HepG2 (cell line): ENCODE measurements around the gene WNK4. TPM values are rescaled to one million over a fixed set of nuclear protein-coding genes. Genes with fewer than 3 reads are reported as not detected.

Experiments
- ARNT ChIP-seq: fragments of 450-650 bp; IDR thresholded peaks from 2 replicates; pipeline ENCODE4 v1.6.1; 2017
- ASH2L ChIP-seq: fragments of 300-600, 200-600 bp; sonication (generic); IDR thresholded peaks from 2 replicates; pipeline ENCODE4 v1.7.0; 2017; ENCODE audit warnings: low read depth, mild to moderate bottlenecking, moderate library complexity, mixed read lengths, low read length; ENCODE audit not compliant: insufficient read length
- DMAP1 ChIP-seq: IDR thresholded peaks from 2 replicates; pipeline ENCODE4 v1.6.1; 2016
- HMG20B ChIP-seq: conservative IDR thresholded peaks from 2 replicates; pipeline ENCODE4 v1.6.1; 2016; ENCODE audit warnings: missing genetic modification reagents, missing compliant biosample characterization
- HOXD1 ChIP-seq: sonication (generic); formaldehyde crosslinking; IDR thresholded peaks from 2 replicates; pipeline ENCODE4 v1.5.0; 2020; ENCODE audit warnings: missing genetic modification reagents
- MBD4 ChIP-seq: IDR thresholded peaks from 2 replicates; pipeline ENCODE4 v1.6.1; 2012; ENCODE audit warnings: low read length, inconsistent platforms, borderline replicate concordance
- MED13 ChIP-seq: sonication (generic); formaldehyde crosslinking; IDR thresholded peaks from 2 replicates; pipeline ENCODE4 v1.5.0; 2020; ENCODE audit warnings: missing genetic modification reagents
- NFE2L1 ChIP-seq: sonication (generic); formaldehyde crosslinking; IDR thresholded peaks from 2 replicates; pipeline ENCODE4 v1.4.0; 2020; ENCODE audit warnings: missing genetic modification reagents, mild to moderate bottlenecking, borderline replicate concordance
- NFKB2 ChIP-seq: sonication (generic); formaldehyde crosslinking; IDR thresholded peaks from 2 replicates; pipeline ENCODE4 v1.4.0; 2020; ENCODE audit warnings: missing genetic modification reagents, borderline replicate concordance
- PRMT3 ChIP-seq: sonication (generic); formaldehyde crosslinking; IDR thresholded peaks from 2 replicates; pipeline ENCODE4 v1.8.1; 2022; ENCODE audit warnings: low read depth, mild to moderate bottlenecking, moderate library complexity, missing genetic modification reagents, borderline replicate concordance
- RFX3 ChIP-seq: IDR thresholded peaks from 2 replicates; pipeline ENCODE4 v1.6.1; 2016; ENCODE audit warnings: missing biosample characterization, missing genetic modification reagents
- RORA ChIP-seq: sonication (generic); formaldehyde crosslinking; IDR thresholded peaks from 2 replicates; pipeline ENCODE4 v1.5.0; 2020; ENCODE audit warnings: mild to moderate bottlenecking, missing genetic modification reagents, moderate library complexity
- SPEN ChIP-seq: sonication (generic); formaldehyde crosslinking; IDR thresholded peaks from 2 replicates; pipeline ENCODE4 v1.5.1; 2020; ENCODE audit warnings: low read depth, mild to moderate bottlenecking, missing genetic modification reagents
- SRF ChIP-seq: IDR thresholded peaks from 2 replicates; pipeline ENCODE4 v1.6.1; 2011; ENCODE audit warnings: mild to moderate bottlenecking, low read depth, low read length, moderate library complexity
- TCF12 ChIP-seq, 2 experiments: fragments of 450-650 bp in 1 of 2; sonication (generic) in 1 of 2; formaldehyde crosslinking in 1 of 2; IDR thresholded peaks; 2 replicates each; pipeline versions ENCODE4 v1.6.1 to v1.8.0; 2017 to 2022; ENCODE audit warnings: antibody characterized with exemption in 1 of 2, mild to moderate bottlenecking in 1 of 2, missing genetic modification reagents in 1 of 2, moderate library complexity in 1 of 2
- TCF7 ChIP-seq: sonication (generic); IDR thresholded peaks from 2 replicates; pipeline ENCODE4 v1.6.1; 2016; ENCODE audit warnings: antibody characterized with exemption, low read depth
- ZNF121 ChIP-seq: sonication (generic); formaldehyde crosslinking; IDR thresholded peaks from 2 replicates; pipeline ENCODE4 v1.5.0; 2020; ENCODE audit warnings: mild to moderate bottlenecking, missing genetic modification reagents
- ZNF501 ChIP-seq: sonication (generic); formaldehyde crosslinking; IDR thresholded peaks from 2 replicates; pipeline ENCODE4 v1.5.1; 2020; ENCODE audit warnings: mild to moderate bottlenecking, moderate library complexity, missing genetic modification reagents
- ZNF543 ChIP-seq: sonication (generic); formaldehyde crosslinking; IDR thresholded peaks from 2 replicates; pipeline ENCODE4 v1.4.0; 2020; ENCODE audit warnings: mild to moderate bottlenecking, missing genetic modification reagents
- polyA plus RNA-seq, 8 experiments: library from polyadenylated mRNA; depleted of rRNA in 3 of 8; stranded (reverse) in 7 of 8; unstranded in 1 of 8; fragments of >200 nt; fragmentation: Illumina TruSeq in 4 of 8; extraction: Trizol in 4 of 8; gene quantifications; 2 replicates each; pipeline versions ENCODE4 v1.2.1 to v1.2.3, GENCODE V29; 2011 to 2016; ENCODE audit warnings: low read depth in 4 of 8, missing spikeins in 1 of 8, mixed read lengths in 1 of 8; ENCODE audit not compliant: insufficient read depth in 1 of 8
- total RNA-seq, 5 experiments: library from RNA; depleted of rRNA; stranded (reverse); fragments of >200 nt; fragmentation: Illumina TruSeq; extraction: Trizol; gene quantifications; 2 replicates each; pipeline ENCODE4 v1.2.3, GENCODE V29; 2016; ENCODE audit warnings: low read depth in 1 of 5
- TF ChIP-seq, protein P1 (sequence below): sonication (generic); formaldehyde crosslinking; IDR thresholded peaks from 2 replicates; pipeline ENCODE4 v1.5.1; 2020; ENCODE audit warnings: mild to moderate bottlenecking, missing genetic modification reagents, moderate library complexity
- TF ChIP-seq, protein P2 (sequence below): IDR thresholded peaks from 2 replicates; pipeline ENCODE4 v1.6.1; 2016; ENCODE audit warnings: missing genetic modification reagents, missing compliant biosample characterization
- TF ChIP-seq, protein P3 (sequence below): sonication (generic); formaldehyde crosslinking; IDR thresholded peaks from 2 replicates; pipeline ENCODE4 v1.8.1; 2023; ENCODE audit warnings: mild to moderate bottlenecking, missing genetic modification reagents
- TF ChIP-seq, protein P4 (sequence below): sonication (generic); formaldehyde crosslinking; IDR thresholded peaks from 2 replicates; pipeline ENCODE4 v1.4.0; 2020; ENCODE audit warnings: missing genetic modification reagents

The WNK4 gene
- total and polyA plus RNA-seq, 2 of the 13 experiments (the other 11 are each of a cell fraction or from before 2014, with no cell fraction given) = 2.7 to 13.7 TPM

DNA sequence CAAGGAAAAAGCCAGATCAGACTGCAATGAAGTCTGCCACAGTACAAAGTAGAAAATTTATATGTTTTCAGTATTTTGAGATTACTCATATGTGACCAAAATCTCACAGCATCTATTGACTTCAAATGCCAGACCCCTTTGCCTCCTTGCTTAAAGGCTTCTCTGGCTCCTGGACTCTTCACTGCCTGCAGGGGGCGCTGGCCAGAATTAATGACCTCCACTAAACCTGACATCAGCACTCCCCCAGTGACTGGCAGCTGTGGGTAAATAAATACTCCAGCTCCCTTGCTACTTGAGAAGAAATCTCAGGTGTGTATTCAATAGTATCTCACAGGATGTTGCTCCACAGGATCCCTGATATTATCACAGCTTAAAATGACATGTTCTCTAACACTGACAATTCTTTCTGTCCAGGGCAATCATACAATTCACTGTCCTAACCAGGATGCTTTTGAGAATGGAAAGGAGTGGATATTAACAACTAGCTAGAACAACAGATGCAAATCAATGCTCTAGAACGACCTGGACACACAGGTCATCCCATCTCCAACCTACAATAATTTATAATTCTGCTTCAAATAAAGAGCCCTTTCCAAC is 39.6 kb downstream of the WNK4 start (continued):
- TF ChIP-seq MED13 (no peak), SPEN (no peak), ARNT (no peak), SRF (no peak), TCF12 (IDR thresholded peaks at IDR 0.05) (no peak), TCF12 (CRISPR knock-in tag; IDR thresholded peaks at IDR 0.05) (no peak), HMG20B (CRISPR knock-in tag) (no peak), ZNF501 (CRISPR knock-in tag) (no peak), ZNF121 (no peak), TCF7 (no peak), DMAP1 (CRISPR knock-in tag) (no peak), ASH2L (no peak), RORA (CRISPR knock-in tag) (no peak), NFE2L1 (CRISPR knock-in tag) (no peak), HOXD1 (CRISPR knock-in tag) (no peak), PRMT3 (no peak), ZNF543 (CRISPR knock-in tag) (no peak), MBD4 (no peak), NFKB2 (CRISPR knock-in tag) (no peak), RFX3 (CRISPR knock-in tag) (no peak)
- TF ChIP-seq, protein P1, sequence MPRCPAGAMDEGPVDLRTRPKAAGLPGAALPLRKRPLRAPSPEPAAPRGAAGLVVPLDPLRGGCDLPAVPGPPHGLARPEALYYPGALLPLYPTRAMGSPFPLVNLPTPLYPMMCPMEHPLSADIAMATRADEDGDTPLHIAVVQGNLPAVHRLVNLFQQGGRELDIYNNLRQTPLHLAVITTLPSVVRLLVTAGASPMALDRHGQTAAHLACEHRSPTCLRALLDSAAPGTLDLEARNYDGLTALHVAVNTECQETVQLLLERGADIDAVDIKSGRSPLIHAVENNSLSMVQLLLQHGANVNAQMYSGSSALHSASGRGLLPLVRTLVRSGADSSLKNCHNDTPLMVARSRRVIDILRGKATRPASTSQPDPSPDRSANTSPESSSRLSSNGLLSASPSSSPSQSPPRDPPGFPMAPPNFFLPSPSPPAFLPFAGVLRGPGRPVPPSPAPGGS = no peak
- TF ChIP-seq, protein P2, sequence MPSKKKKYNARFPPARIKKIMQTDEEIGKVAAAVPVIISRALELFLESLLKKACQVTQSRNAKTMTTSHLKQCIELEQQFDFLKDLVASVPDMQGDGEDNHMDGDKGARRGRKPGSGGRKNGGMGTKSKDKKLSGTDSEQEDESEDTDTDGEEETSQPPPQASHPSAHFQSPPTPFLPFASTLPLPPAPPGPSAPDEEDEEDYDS (CRISPR knock-in tag) = no peak
- TF ChIP-seq, protein P3, sequence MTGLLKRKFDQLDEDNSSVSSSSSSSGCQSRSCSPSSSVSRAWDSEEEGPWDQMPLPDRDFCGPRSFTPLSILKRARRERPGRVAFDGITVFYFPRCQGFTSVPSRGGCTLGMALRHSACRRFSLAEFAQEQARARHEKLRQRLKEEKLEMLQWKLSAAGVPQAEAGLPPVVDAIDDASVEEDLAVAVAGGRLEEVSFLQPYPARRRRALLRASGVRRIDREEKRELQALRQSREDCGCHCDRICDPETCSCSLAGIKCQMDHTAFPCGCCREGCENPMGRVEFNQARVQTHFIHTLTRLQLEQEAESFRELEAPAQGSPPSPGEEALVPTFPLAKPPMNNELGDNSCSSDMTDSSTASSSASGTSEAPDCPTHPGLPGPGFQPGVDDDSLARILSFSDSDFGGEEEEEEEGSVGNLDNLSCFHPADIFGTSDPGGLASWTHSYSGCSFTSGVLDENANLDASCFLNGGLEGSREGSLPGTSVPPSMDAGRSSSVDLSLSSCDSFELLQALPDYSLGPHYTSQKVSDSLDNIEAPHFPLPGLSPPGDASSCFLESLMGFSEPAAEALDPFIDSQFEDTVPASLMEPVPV = no peak
- TF ChIP-seq, protein P4, sequence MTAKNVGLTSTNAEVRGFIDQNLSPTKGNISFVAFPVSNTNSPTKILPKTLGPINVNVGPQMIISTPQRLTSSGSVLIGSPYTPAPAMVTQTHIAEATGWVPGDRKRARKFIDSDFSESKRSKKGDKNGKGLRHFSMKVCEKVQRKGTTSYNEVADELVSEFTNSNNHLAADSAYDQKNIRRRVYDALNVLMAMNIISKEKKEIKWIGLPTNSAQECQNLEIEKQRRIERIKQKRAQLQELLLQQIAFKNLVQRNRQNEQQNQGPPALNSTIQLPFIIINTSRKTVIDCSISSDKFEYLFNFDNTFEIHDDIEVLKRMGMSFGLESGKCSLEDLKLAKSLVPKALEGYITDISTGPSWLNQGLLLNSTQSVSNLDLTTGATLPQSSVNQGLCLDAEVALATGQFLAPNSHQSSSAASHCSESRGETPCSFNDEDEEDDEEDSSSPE (CRISPR knock-in tag) = no peak
